PC-3 (cell line): ENCODE data around the gene PIGB.

Source experiments
- CTCF ChIP-seq: fragments of 300-600 bp; sonication (generic); conservative IDR thresholded peaks from 2 replicates; pipeline ENCODE4 v1.5.1; 2017; ENCODE audit warnings: antibody characterized with exemption, low read depth, mild to moderate bottlenecking, low read length
- EZH2phosphoT487 ChIP-seq: fragments of 300-600 bp; sonication (generic); IDR thresholded peaks from 2 replicates; pipeline ENCODE4 v1.6.1; 2018; ENCODE audit warnings: mild to moderate bottlenecking, antibody characterized with exemption, low read length, borderline replicate concordance

GRCh38 chr15:55372701-55373440, 53.8 kb downstream of the PIGB start:
- no peak for TF ChIP-seq CTCF
- TF ChIP-seq EZH2phosphoT487 = no peak
